ENCODE results near the gene NPC1L1.

- TF ChIP-seq IKZF2 (IDR thresholded peaks at IDR 0.05), result no peak
- no peak for TF ChIP-seq ZZZ3 (IDR thresholded peaks at IDR 0.05; ENCODE audit: control insufficient read depth, insufficient read length, low read depth)
Measured at GRCh38 chr7:44536090-44536489, 5.0 kb downstream of the NPC1L1 start.
